GM21825 (cell line): ENCODE data around the gene DCHS2.

Source experiments
- ATAC-seq: cut with Tn5 transposase; IDR thresholded peaks from one replicate; pipeline ENCODE4 v1.9.1; 2021; ENCODE audit warnings: mild to moderate bottlenecking, moderate library complexity; ENCODE audit not compliant: unreplicated experiment

DCHS2 gene, protein sequence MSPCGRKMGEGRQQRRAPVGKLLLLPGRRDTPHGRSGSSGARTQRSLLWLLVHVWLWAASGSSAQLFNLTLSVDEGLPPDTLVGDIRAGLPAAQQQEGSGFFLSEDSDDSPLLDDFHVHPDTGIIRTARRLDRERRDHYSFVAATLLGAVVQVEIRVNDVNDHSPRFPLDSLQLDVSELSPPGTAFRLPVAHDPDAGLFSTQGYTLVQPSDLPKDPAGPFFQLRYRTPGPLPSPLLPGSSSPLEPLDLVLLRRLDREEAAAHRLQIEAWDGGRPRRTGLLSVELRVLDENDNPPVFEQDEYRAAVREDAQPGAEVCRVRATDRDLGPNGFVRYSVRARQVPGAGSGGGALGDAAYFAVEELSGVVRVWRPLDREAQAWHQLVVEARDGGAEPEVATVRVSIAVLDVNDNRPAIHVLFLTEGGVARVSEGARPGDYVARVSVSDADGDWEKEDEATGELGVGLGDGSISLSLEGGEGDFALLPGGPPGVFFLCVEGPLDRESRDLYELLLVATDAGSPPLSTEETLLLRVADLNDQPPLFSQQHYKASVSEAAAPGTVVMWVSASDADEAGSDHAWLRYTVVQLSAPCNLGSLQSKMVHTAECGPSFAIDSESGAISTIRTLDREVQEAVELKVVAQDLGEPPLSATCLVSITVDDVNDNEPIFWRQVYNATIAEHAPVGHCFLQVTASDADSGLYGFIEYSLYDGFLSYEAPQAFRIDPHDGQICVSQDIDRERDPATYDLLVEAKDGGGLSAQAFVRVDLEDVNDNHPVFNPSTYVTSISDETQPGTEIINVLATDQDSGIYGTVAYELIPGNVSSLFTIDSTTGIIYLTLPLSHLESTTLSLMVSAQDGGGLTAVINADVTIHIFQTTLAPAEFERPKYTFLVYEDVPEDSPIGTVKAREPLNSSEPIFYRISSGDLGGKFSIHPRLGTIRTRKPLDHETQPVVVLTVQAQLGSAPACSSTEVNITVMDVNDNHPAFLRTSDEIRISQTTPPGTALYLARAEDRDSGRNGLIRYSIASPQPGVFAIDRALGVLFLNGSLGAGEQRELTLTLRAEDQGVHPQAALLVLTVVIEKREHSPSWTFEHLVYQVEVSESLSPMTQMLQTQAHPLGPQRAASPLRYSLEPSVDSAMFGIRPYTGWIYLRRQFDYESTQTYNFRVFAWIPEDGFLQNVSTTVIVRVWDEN (N-terminal part only)

DNA sequence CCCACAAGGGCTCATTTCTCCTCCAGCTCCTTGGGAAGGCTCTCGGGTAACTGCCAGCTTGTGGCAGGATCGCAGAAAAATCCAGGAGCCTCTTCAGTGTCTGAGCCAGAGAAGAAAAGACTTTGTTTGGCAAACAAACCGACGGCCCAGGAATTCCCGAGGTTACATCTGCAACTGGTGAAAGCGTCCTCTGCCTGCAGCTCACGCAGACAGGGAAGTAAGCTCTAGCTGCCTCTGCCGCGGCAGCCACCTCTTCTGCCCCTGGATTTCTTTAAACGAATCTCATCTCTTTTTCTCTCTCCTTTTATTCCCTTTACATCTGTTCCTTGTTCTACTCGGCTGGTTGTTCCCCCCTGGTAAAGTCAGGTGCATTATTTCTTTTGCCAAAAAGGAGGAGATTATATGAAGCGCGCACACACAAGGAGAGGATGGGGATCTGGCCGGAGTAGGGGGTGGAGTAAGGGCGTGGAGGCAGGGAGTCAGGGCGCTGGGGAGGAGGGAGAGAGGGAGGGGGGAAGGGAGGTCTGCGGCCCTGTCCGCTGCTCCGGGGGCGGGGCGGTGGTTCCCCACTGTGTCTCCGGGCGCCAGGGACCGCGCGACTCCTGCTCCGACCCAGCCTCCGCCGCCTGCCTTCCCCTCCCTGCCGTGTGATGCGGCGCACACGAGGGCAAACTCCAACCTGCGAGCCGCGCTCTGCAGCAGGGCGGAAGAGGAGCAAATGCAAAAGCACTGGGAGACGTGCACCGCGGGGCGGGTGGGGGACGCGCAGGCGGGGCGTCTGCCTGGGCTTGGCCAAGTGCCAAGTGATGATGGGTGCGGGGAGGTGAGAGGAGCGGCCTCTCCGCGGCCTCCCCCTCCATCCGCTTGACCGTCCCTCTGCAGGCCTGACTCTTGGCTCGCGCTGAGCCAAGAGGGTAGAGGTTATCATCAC lies at the start of gene DCHS2:
TSS of gene DCHS2 (minus strand) at position 459 of the 931 bp plus-strand sequence. CDS start at position 15, 444 bp downstream.
- ATAC-seq: peak; percentile 73

DNA sequence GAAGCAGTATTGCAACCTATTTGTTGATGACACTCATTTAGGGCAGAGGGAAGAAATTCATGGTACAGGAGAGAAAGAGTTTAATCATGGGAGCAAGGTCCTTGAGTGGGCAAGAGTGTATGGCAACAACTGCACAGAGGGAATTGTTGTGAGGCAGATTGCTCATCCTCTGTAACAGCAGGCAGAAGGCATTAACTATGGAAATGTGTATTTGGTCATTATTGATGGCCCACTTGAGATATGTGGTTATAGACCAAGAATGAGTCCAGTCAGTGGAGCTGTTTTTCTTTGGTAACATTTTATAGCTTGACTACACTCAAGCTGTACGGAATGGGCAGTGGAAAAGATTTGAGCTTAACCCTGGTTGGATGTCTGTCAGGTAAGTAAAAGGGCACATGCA lies 42.7 kb upstream of the DCHS2 start:
- no peak for ATAC-seq

DNA sequence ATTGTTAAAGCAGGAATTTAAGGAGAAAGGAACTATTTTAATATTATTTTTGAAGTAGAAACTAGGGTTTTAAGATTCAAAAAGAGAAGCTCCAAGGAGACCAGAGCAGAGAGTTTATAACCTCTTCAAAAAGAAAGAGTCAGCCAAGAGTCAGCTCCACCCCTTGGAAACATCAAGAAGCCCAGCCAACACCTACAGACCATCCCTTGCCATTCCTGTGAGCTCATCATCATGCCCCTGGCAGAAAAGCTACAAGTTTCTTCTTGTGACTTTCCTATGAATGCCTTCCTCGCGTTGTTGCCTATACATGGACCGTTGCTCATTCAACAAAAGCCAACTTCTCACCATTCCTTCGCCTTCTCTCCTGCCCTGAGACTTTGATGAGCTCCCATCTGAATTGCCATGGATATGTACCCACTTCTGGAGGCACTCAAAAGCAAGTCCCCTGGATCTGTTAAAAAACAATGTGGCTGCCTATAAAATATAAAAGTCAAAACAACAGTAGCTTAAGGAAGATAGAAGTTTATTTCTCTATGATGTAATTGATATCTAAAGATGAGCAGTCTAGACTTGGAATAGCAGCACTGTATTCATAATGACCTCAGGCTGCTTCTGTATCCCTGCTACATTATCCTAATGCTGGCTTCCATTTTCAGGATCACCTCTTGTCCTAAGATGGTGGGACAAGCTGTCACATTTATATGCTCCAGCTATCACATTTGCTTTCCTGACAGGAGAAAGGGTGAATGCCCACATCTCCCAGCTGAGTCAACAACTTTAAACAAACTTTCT lies 38.3 kb upstream of the DCHS2 start:
- ATAC-seq: no peak

DNA sequence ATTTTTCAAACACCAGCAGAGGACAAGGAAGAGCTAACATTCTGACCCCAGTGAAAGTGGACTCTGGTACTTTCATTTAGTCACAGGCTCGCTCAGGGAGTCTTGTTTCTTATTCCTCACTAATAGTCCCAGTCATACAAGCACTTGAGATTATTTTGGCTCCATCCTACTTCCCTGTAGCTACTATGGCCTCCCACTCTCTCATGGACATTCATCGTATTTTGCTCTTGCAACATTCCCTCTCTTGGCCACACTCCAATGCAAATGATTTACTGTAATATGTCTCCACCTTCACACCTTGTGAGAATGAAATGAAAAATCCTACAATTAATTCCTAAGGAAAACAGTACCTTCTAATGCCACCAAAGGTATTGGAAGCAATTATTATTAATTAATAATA lies 37.3 kb upstream of the DCHS2 start:
- no peak for ATAC-seq

DNA sequence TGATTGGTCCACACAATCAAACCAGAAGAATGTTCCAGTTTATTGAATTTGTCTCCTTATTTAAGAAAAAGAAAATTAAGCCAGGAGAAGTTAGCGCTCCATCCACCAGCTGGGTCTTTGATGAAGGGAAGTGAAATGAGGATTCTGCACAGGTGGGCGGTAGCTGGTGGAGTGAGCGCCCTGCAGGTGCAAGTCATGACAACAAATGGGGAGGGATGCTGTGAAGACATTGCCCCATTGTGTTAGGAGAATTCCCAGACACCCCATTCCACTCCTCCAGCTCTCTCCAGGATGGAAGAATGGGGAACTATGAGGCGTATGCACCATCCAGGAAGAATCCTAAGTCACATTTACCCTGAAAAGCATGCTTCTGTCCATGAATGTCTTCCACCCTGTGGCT lies 35.7 kb upstream of the DCHS2 start:
- no peak for ATAC-seq

DNA sequence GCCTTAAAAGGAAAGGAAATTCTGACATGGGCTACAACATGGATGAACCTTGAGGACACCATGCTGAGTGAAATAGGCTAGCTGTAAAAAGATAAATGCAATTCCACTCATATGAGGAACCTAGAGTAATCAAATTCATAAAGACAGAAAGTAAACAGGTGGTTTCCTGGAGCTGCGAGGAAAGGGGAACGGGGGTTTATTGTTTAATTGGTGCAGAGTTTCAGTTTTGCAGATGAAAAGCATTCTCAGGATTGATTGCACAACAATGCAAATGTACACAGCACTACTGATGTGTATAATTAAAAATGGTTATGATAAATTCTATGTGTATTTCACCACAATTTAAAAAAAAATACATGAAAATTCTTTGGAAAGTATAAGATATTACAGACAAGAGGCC lies 34.6 kb upstream of the DCHS2 start:
- ATAC-seq: no peak

DNA sequence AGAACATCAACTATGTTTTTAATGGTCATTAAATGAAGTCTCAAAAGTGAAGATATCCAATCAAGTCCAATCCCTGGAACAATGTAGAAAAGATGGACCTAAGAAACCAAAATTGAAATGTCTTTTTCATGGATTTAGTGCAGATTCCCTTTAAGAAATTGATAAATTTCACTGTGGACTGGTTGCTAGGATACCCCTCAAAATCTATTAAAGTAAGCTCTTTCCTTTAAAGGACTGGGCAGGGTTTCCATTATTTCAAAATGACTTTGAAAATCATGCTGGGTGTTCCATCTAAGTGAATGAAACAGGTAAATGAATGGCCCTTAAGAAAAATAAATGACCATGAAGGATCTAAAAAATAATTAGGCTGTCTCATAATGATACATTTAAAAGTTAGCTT lies 30.0 kb upstream of the DCHS2 start:
- no peak for ATAC-seq

DNA sequence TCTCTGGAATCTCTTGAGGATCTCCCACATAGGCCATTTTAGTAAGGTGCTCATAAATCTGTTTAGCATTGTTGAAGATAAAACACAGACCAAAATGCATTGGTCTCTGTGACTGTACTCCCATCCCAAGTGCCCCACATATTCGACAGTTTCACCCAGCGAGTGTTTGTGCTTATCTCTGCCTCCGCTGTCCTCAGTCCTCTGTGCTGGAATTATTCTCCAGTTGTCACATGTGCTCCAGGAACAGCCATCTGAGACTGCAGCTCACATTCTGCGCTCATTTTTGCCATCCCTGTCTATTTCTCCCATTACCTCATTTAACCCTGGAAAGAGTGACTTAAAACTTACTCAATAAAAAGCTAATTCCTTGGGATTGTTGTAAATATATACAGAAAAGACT lies 27.6 kb upstream of the DCHS2 start:
- ATAC-seq: no peak

DNA sequence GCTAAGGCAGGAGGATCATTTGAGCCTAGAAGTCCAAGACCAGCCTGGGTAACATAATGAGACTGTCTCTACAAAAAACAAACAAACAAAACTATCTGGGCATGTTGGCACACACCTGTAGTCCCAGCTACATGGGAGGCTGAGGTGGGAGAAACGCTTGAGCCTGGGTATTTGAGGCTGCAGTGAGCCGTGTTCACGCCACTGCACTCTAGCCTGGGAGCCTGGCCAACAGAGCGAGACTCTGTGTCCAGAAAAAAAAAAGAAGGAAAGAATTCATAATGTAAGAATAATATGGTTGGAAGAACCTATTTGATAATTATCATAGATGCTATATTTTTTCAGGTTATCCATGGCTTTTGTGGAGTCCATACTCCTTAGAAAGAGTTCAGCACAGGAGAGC lies 26.0 kb upstream of the DCHS2 start:
- no peak for ATAC-seq

DNA sequence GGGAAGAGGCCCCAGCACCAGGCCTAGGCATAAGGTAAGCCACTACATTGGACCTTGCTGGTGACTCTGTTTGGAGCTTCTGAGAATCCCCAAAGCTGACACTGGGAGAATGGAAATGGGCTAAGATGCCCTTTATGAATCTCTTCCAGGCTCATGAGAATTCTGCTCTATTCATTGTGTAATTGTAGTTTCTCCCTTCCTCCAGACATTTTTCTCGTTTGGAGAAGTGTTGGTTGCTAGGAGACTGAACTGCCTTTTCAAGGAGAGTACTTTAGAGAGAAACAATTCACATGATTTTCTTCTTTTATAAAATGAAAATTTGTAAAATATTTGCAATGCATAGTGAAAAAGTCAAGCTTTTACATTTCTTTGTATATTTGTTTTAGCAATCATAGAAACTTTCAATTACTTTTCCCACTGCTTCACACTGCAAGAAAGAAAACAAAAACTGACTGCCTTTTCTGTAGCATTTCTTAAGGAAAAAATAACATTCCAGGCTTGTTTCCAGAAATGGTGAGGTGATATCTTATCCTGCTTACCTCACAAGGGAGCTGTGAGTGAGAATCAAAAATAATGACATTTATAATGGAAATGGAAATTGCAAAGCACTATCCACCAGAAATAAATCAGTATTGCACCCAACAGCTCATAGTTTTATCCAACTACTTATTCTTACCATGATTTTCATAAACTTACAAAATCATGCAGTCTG lies 24.9 kb upstream of the DCHS2 start:
- ATAC-seq: no peak

DNA sequence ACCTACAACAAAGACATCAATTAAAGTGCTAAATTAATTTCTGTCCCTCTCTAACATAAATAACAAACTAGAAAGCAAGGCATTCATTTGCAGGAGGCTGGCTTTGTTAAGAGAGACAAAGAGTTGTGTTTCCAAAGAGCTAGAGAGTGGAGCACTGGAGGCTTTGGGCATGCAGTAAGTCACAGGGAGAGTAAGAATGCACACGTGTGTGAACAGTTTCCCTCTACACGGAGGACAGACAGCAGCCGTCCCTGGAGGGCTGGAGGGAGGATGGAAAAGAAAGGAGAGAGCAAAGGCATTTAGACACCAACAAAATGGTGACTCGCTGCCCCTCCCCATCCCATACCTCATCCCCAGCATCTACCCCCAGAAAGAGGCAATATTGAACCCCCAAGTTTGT lies 20.4 kb upstream of the DCHS2 start:
- ATAC-seq: no peak

DNA sequence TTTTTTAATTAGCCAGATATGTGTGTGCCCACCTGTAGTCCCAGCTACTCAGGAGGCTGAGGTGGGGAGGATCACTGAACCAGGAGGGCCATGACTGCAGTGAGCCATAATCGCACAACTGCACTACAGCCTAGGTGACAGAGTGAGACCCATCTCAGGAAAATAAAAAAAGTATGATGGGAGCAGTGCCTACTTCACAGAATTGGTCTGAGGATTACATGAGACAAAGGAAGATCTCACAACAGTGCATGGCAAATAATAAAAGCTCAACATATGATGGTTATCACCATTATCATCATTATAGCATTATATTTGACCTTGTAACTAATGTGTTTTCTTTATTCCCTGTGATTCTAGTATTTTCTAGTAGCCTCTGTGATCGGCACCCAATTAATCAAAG lies 19.9 kb upstream of the DCHS2 start:
- no peak for ATAC-seq

DNA sequence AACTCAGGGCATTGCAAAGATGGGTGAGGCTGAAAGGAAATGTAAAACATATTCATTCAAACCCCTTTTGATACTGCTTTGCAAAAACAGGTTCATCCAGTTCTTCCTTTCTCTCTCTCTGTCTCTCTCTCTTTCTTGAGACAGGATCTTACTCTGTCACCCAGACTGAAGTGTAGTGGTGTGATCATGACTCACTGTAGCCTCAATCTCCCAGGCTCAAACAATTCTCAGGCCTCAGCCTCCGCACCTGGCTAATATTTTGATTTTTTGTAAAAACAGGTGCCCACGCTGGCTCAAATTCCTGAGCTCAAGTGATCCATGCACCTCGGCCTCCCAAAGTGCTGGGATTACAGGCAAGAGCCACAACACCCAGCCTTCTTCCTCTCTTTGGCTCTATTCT lies 15.6 kb upstream of the DCHS2 start:
- no peak for ATAC-seq

DNA sequence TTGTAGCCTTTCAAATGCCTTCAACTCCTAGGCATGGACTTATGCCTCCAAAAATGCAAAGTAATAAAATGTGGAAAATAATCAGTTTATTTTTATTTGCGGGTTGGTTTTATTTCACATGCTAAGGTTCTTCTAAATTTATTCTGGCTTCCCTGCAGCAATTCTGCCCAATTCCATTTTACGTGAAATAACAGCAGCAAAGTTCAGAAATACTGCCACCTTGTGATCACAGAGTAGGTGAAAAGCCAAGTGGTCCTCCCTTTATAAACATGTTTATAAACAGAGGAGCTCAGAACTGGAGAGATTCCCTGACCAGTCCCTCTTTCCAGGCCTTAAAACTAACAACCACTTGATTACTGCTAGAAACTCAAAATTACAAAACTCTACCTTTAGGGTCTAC lies 14.7 kb upstream of the DCHS2 start:
- peak; percentile 72 for ATAC-seq

DNA sequence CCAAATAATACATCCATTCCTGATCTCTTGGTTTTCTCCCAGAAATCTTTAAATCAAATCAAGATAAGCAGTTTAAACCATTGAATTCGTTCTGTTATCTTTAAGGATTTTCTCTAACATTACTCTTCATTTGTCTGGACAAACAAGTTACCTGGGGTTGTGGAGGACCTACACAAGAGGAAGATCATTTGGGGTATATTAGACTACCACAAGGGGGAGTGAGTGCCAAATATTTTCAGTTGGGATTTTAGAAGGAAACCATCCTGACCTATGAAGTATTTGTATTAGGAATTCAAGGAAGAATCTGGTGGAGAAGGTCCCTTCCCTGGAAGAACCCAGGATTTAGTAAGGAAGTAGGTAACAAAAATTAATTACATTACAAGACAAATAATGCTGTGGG lies 12.0 kb upstream of the DCHS2 start:
- ATAC-seq: no peak

DNA sequence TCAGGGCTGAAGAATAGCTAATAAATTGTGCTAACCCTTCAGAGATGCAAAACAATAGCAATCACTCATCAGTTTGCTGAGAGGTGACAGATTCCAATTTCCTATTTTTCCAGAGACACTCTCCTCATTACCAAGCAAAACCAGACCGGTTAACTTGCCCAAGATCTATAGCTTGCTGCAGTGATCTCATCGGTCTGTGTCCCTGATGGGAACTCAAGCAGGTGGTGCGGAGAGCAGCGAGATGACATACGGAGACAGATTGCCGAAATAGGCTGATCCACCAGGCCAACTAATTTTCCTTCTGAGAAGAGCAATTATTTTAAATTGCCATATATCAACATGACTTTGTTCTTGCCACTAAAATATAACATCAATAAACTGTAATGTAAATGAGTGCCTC lies 10.5 kb upstream of the DCHS2 start:
- ATAC-seq: no peak

DNA sequence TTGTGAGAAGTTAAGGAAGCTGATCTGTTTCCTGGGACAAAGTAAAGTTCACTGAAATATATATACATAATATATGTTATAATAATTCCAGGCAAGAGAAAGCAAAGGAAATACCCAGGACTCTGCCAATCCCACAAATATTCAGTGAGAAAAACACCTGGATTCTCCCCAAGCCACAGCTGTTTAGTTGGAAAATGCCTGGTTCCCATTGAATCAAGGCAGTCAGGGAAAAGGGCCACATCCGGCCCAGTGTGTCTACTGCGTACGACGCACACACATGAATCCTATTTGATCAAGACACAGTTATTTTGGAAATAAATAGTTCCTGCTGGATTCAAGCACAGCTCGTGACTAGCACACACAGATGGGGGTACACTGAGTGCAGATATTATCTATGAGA lies 6.3 kb upstream of the DCHS2 start:
- no peak for ATAC-seq

DNA sequence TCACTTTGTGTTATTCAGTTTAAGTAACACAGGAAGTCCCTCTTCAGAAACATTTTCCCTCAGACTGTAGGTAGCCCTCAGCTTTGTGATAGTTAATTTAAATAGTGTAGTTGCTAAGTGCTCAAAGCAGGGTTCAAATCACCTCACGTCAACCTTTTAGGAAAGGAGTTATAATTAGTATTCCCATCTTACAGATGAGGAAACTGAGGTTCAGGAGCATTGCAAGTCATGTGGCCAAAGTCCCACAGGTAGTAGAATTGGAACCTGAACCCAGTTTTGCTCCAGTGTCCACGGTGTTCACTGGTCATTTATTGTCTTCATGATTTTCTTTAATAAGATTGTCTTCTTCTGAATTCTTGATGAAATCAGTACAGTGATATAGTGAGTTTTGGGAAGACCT lies 4.3 kb upstream of the DCHS2 start:
- no peak for ATAC-seq

DNA sequence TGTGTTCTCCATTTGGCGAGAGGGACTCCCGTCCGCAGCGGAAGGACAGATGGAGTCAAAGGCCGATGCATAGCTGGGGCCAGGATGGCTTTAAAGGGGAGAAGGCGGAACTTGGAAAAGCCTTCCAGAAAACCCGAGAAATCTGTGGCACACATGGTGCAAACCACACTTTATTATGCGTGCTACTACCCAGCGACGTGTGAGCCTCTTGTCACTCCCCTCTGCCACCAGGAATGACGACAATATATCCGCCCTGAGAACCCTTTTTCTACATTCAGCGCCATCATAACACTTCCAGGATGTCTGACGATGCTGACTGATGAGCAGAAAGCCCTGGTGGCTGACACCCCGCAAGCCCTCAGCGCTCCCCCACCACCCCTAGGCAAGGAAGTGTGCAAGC lies 689 bp upstream of the DCHS2 start:
- no peak for ATAC-seq
